ENCODE measurements around the gene SRC. TPM values are rescaled to one million over a fixed set of nuclear protein-coding genes. Genes with fewer than 3 reads are reported as not detected.

Gene SRC
- polyA plus RNA-seq, 1 of the 3 experiments (the other 2 are of a cell fraction), result 23.8 TPM

GRCh38 chr20:37419307-37419706, 73.4 kb downstream of the SRC start:
- DNase-seq, result no peak
- H3K27ac ChIP-seq (ENCODE audit: low read depth in 2 of 2, low read length in 1 of 2), result no peak overlapping the region
- no peaks in the 10 kb centered on the region for H3K9me3 ChIP-seq
- no peak overlapping the region for H3K9ac ChIP-seq
- H3K79me2 ChIP-seq (ENCODE audit: insufficient read depth), result no peaks in the 10 kb centered on the region
- H4K20me1 ChIP-seq (ENCODE audit: insufficient read depth), result no peaks in the 10 kb centered on the region
- 90% methylated on average over 3 of the region's 3 CpGs for WGBS (ENCODE audit: low lambda C conversion rate)
- no peaks in the 10 kb centered on the region for H3K9me2 ChIP-seq
- no peak overlapping the region for H3K4me3 ChIP-seq (ENCODE audit: low read depth in 2 of 2, low read length in 1 of 2)
- no peak for TF ChIP-seq SMC3 (IDR thresholded peaks at IDR 0.05; ENCODE audit: low read depth, low read length)
- TF ChIP-seq FOXM1 (IDR thresholded peaks at IDR 0.05; ENCODE audit: low read depth), result no peak
- no peak for TF ChIP-seq CHD2 (IDR thresholded peaks at IDR 0.05; ENCODE audit: low read length, partially characterized antibody)
- TF ChIP-seq MXI1 (IDR thresholded peaks at IDR 0.05; ENCODE audit: low read depth, low read length), result no peak
- no peak for TF ChIP-seq TEAD4 (IDR thresholded peaks at IDR 0.05; ENCODE audit: borderline replicate concordance, insufficient read depth)
- no peak for TF ChIP-seq MAX (IDR thresholded peaks at IDR 0.05; ENCODE audit: low read depth)
- TF ChIP-seq POLR2AphosphoS5 (IDR thresholded peaks at IDR 0.05; ENCODE audit: low read depth, low read length), result no peak
- no peak for TF ChIP-seq TAF1 (IDR thresholded peaks at IDR 0.05; ENCODE audit: borderline replicate concordance, low read depth, low read length)
- TF ChIP-seq RXRA (IDR thresholded peaks at IDR 0.05; ENCODE audit: borderline replicate concordance, low read depth), result no peak
- no peak for TF ChIP-seq NRF1 (IDR thresholded peaks at IDR 0.05; ENCODE audit: low read depth, low read length)
- no peak for TF ChIP-seq JUND (IDR thresholded peaks at IDR 0.05)
- TF ChIP-seq, protein P1, sequence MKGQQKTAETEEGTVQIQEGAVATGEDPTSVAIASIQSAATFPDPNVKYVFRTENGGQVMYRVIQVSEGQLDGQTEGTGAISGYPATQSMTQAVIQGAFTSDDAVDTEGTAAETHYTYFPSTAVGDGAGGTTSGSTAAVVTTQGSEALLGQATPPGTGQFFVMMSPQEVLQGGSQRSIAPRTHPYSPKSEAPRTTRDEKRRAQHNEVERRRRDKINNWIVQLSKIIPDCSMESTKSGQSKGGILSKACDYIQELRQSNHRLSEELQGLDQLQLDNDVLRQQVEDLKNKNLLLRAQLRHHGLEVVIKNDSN (IDR thresholded peaks at IDR 0.05; ENCODE audit: borderline replicate concordance, low read depth), result no peak
- TF ChIP-seq, protein P2, sequence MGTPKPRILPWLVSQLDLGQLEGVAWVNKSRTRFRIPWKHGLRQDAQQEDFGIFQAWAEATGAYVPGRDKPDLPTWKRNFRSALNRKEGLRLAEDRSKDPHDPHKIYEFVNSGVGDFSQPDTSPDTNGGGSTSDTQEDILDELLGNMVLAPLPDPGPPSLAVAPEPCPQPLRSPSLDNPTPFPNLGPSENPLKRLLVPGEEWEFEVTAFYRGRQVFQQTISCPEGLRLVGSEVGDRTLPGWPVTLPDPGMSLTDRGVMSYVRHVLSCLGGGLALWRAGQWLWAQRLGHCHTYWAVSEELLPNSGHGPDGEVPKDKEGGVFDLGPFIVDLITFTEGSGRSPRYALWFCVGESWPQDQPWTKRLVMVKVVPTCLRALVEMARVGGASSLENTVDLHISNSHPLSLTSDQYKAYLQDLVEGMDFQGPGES (IDR thresholded peaks at IDR 0.05; ENCODE audit: low read depth, low read length), result no peak
- no peak for TF ChIP-seq EP300 (IDR thresholded peaks at IDR 0.05; ENCODE audit: borderline replicate concordance in 1 of 2, low read depth in 1 of 2, low read length in 1 of 2)
- no peak for TF ChIP-seq FOXJ3 (CRISPR knock-in tag; IDR thresholded peaks at IDR 0.05)
- CTCF ChIA-PET, result no interaction called here
- H3K4me1 ChIP-seq (ENCODE audit: control insufficient read depth in 1 of 2, insufficient read depth in 2 of 2, low read depth in 1 of 2, low read length in 1 of 2), result peaks cover 0 to 12% of the 10 kb centered on the region in 2 experiments; a peak in 1 of 4 replicates
- H3K27me3 ChIP-seq (ENCODE audit: insufficient read depth), result peaks cover 21% of the 10 kb centered on the region; the same call in 1 of the 2 replicates
- no peaks in the 10 kb centered on the region for H3F3A ChIP-seq (replicated peaks; ENCODE audit: insufficient read depth)
- POLR2A ChIA-PET, result no interaction called here
- no peaks in the 10 kb centered on the region for H3K36me3 ChIP-seq (replicated peaks in 1 of 2; ENCODE audit: control insufficient read depth in 1 of 2, insufficient read depth in 2 of 2, low read length in 1 of 2)
- H2AFZ ChIP-seq (ENCODE audit: low read depth), result no peak overlapping the region
- no peak overlapping the region for H3K4me2 ChIP-seq

DNA sequence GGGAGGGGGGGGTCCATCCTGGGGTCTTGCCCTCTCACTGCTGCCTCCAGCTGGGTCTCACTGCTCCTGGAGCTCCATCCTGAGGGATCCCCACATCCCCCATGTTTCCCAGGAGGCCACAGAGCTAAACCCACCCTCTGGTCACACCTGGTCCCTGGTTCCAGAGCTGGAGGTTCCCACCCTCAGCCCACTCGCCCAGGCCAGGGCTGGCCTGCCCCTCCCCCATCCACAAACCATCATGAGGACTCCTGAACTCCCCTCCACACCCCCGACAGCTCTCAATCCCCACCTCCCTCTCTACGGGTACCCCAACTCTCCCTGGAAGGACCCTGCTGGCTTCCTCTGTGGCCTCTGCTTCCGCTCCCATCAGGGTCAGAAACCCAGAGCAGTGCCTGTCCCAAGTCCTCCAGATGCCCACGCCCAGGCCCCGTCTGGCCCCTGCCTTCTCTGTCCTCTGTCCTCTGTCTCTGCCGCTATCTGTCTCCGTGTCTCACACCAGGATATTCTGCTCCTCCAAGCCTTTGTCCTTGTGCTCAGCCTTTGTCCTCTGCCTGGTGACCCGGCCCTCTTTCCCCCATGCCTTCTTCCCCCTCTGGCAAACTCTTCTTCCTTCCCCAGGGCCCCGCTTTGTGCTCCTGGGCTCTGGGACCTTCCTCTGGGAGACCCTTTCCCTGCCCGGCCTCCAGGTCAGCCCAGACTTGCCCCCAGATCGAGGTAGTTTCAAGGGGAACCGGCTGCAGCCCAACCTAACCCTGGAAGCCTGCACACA, 74.0 kb downstream of the SRC start:
- no peaks in the 10 kb centered on the region for H3K79me2 ChIP-seq (ENCODE audit: insufficient read depth)
- no peaks in the 10 kb centered on the region for H3F3A ChIP-seq (replicated peaks; ENCODE audit: insufficient read depth)
- WGBS (ENCODE audit: low lambda C conversion rate), result 76% methylated on average over 12 of the region's 13 CpGs
- H3K4me1 ChIP-seq (ENCODE audit: control insufficient read depth in 1 of 2, insufficient read depth in 2 of 2, low read depth in 1 of 2, low read length in 1 of 2), result peaks cover 0 to 14% of the 10 kb centered on the region in 2 experiments; a peak in 1 of 4 replicates
- no peak overlapping the region for H3K9ac ChIP-seq
- H3K36me3 ChIP-seq (replicated peaks in 1 of 2; ENCODE audit: control insufficient read depth in 1 of 2, insufficient read depth in 2 of 2, low read length in 1 of 2), result no peaks in the 10 kb centered on the region
- H3K27me3 ChIP-seq (ENCODE audit: insufficient read depth), result peaks cover 28% of the 10 kb centered on the region; the same call in 1 of the 2 replicates
- no peak overlapping the region for H3K4me3 ChIP-seq (ENCODE audit: low read depth in 2 of 2, low read length in 1 of 2)
- H4K20me1 ChIP-seq (ENCODE audit: insufficient read depth), result no peaks in the 10 kb centered on the region
- H3K9me2 ChIP-seq, result no peaks in the 10 kb centered on the region
- no peaks in the 10 kb centered on the region for H3K9me3 ChIP-seq
- ChIA-PET CTCF (no interaction called here), POLR2A (no interaction called here)
- DNase-seq, result no peak
- no peak overlapping the region for H2AFZ ChIP-seq (ENCODE audit: low read depth)
- H3K27ac ChIP-seq (ENCODE audit: low read depth in 2 of 2, low read length in 1 of 2), result no peak overlapping the region
- H3K4me2 ChIP-seq, result no peak overlapping the region
- TF ChIP-seq RFX5 (IDR thresholded peaks at IDR 0.05; ENCODE audit: low read length) (no peak), MEF2A (IDR thresholded peaks at IDR 0.05; ENCODE audit: borderline replicate concordance, low read depth) (no peak), PBX3 (IDR thresholded peaks at IDR 0.05) (no peak), RCOR1 (IDR thresholded peaks at IDR 0.05; ENCODE audit: low read length) (no peak), RAD21 (IDR thresholded peaks at IDR 0.05; ENCODE audit: low read length) (no peak), GATA2 (CRISPR knock-in tag; IDR thresholded peaks at IDR 0.05) (no peak), ELF1 (IDR thresholded peaks at IDR 0.05) (no peak), MXI1 (IDR thresholded peaks at IDR 0.05; ENCODE audit: low read depth, low read length) (no peak), FOXJ3 (CRISPR knock-in tag; IDR thresholded peaks at IDR 0.05) (no peak)
- TF ChIP-seq, protein P2 (IDR thresholded peaks at IDR 0.05; ENCODE audit: low read depth, low read length), result no peak

Data from SK-N-SH (cell line).